ENCODE measurements around the gene NTRK3.

NTRK3 gene

DNA sequence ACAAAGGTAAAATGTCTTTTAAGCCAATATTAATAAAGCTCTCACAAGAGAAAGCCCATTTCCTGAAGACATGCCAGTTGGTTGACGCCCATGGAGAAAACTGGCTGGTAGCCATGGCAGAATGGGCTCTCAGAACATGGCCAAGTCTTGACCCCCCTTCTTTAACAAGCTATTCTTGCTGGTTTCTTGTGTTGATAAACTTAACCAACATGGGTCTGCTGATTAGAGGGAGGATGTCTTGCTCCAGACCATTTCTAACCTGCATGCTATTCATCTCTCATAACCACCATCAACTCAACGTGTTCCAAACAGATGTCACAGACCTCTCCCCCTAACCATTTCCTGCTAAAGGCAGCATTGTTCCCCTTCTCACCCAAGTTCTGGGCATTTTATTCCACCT is 25.7 kb downstream of the NTRK3 start:
- DNase-seq (ENCODE audit: low read depth) = no peak

DNA sequence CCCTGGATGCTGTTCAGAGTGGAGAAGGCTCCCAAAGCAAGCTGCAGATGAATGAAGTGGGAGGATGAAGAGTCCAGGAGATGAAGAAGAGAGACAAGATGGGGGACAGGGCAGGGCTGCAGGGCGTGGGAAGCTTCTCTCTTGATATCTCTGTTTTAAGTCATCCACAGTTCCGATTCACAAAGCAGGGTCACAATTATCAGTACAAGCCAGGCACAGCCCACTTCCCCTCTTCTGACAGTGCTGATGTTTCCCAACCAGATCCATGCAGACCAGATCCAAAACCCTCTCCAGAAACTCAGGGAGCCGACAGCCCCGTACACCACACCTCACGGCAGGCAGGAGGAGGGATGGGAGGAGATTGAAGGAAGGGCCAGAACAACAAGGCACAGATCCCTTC is 31.1 kb downstream of the NTRK3 start:
- DNase-seq (ENCODE audit: low read depth) = no peak

DNA sequence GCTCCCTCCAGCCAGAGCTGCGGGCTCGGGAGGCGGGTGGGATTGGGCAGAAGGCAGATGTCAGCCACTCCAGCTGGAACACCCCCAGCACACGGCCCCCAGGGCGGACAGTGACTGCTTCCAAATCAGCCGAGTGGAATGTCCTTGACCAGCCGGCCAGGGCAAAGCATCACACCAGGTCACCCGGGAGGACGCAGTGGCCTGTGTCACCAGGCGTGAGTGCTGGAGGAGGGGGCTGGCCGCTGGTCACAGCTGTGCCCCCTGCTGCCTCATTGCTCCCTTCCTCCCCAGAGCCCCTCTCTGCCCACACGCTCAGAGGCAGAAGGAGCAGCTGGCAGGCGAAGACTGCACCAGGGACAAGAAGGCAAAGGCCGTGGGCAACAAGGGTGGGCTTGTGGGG is 33.5 kb downstream of the NTRK3 start:
- DNase-seq (ENCODE audit: low read depth) = no peak

DNA sequence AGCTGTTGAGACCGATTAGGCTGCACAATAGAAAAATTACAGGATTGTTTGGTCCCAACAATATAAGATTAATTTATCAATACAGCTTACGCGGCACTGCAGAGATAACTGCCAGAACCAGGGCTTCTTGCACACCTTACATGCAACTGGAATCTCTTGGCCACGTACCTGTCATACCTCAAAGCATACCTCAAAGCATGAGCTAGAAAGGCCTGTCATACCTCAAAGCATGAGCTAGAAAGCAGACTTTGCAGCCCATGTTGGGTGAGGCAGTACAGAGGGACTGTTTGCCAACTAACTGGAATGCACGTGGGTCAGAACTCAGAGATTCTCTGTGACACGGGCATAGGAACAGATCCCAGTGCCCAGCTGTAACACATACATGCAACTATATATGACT is 34.7 kb downstream of the NTRK3 start:
- no peak for DNase-seq (ENCODE audit: low read depth)

DNA sequence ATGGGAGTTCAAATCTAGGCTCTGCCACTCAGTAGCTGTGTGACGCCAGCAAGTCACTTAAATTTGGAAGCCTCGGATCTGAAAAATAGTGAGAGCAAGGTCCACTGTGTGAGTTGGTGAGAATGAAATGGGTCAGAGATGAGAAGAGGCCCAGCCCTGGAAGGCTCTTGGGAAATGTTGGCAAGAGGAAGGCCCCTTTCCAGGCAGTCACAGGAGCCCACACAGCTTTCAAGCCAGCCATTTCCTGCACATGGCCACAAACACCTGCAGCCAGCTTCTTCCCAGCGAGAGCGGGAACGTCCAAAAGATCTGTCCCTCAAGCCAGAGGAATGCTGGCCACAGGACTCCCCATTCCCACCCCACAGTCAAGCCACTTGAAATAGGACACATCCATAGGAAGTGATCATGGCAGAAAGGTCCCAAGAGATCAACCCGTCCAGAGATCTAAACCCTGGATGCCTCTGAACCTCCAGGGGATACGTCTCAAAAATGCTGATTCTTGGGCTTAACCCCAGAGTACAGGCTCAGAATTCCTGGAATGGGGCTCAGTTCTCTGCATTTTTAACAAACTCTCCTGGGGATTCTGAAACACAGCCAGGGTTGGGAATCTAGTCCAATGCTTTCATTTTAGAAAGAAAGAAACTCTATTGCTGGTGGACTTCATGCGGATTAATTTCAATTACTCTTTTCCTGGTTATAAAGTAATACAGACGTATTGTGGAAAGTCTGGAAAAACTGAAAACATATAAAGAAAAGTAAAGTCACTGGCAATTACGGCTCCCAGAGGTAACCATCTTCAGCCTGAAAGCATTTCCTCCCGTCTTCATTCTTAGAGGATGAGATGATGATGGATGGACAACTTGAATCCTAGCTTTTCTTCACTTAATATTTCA is 35.9 kb downstream of the NTRK3 start:
- no peak for DNase-seq (ENCODE audit: low read depth)

DNA sequence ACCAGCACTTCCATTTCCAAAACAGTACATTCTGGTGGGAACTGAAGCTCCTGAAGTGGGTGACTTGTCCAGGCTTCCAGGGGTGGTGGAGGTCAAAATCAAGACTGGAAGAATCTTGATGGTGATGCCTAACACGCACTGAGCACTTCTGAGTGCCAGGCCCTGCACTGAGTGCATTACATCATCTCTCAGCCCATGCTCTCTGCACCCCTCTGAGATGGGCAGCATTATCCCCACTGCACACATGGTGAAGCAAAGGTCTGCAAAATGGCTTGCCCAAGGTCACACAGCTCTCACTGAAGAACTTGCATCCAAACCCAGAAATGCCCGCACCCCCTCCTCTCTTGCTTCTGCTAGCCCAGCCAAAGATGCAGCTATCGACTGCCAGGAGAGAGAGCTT is 36.9 kb downstream of the NTRK3 start:
- DNase-seq (ENCODE audit: low read depth) = no peak

DNA sequence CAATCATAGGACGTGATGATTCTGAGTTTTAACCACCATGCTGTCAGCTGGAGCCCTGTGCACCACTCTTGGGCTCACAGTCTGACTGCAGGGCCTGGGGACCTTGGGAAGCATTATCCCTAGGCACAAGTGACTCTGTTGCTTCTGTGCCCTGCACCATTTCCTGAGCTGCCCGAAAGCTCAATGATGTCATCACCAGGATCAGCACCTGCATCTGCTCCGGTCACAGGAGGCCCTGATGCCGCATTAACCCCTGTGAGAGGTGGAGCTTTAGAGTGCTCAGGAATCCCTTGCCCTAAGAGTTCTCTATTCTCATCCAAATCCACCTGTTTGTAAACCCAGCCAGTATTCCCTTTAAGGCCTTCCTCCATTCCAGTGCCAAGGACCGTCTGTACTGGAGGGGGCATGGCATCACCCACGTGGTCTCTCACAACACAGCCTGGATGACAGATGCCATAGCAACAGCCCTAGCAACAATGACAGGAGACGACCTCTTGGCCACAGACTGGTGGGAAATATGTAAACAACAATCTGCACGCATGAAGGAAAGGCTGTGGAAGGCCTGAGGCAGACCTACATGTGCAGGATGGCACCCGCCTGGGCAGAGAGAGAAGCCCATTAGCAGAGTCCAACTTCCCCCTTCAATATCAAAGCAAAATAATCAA is 37.9 kb downstream of the NTRK3 start:
- no peak for DNase-seq (ENCODE audit: low read depth)

DNA sequence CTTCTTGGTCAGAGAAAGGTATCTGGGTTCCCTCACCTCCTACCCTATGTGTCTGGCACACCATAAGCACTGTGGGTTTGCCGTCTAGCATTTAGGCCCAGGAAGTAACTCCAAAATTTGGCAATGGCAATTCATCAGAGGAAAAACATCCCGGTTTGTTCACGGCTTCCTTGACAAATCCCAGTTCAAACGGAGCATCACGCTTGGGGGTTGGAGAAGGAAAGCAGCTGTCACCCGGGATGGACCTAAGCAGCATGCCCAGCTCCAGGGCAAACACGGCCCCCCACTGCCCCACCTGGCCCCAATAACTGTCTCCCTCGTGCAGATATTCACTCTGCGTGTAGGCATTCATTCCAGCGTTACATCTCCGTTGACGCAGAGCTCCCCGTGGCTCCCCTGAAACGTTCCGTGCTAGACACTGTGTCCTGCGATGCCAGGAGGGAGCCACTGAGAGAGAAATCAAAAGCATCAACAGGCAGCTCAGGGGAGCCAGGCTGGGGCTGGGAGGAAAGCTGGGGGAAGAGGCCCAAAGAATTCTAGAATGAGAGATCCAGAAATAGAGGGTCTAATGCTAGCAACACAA is 41.4 kb downstream of the NTRK3 start:
- DNase-seq (ENCODE audit: low read depth) = no peak

DNA sequence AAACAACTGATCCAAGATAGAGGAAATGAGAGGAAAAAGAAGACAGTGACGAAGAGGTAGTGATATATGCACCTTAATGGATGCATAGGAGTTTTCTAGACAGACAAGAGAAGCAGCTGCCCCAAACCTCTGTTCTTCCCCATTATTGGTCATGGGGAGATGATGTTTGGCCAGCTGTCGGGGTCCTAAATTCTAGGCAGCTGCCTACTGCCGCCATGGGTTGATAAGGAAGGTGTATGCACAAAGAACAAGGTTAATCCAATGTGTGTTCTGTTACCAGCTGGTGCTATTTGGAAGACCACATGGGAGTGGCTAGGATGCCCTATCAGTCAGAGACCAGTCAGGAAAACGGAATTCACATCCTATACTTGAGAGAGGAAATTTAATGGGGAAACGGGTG is 47.4 kb downstream of the NTRK3 start:
- DNase-seq (ENCODE audit: low read depth) = no peak

DNA sequence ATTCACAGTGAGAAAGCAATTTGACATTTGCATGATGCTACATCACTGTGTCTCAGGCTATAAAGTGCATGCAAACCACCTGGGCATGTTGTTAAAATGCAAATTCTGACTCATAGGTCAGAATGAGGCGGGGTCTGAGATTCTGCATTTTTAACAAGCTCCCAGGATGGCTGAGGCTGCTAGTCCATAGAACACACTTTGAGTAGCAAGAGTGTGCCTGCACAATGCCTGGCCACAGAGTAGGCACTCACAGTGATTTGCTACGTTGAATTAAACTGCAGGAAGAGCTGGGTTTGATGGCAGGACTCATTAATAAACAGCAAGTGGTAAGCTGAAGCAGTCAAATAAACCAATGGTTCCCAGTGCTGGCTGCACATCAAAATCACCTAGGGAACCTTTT is 48.1 kb downstream of the NTRK3 start:
- DNase-seq (ENCODE audit: low read depth) = no peak

DNA sequence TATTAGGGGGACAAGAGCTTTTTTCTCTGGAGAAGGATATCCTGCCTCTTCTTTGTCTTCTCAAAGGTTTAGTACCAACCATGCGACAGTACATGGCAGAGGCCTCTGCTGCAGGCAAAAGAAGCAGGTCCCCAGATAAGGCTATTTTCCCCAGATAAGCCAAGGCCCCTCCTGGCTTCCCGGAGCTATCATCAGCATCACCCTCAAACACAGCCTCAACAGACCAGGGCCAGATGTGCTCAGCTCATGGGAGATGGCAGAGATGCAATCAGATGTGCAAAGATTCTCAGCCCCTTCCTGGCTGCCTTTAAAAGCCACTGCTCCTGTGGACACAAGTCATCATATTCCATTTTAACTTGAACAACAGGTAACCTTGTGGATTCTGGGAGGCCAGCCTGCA is 49.0 kb downstream of the NTRK3 start:
- DNase-seq (ENCODE audit: low read depth) = no peak

DNA sequence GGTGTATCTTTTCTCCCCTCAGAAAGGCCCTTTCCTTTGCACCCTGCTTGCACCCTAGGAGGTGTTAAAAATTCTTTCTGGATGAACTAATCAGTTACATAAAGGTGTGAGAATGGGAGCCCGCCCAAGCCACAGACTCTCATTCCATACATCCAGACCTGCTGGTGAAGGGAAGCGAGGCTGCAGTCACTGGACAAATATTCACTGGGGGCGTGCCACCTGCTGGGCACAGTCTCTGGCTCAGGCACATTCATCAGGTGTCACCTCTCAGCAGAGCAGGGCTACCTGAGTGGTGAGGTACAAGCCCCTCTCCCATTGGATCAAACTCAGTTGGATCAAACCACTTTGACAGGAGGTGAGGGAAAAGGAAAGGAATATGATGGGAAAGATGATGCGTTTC is 52.0 kb downstream of the NTRK3 start:
- DNase-seq (ENCODE audit: low read depth) = no peak

DNA sequence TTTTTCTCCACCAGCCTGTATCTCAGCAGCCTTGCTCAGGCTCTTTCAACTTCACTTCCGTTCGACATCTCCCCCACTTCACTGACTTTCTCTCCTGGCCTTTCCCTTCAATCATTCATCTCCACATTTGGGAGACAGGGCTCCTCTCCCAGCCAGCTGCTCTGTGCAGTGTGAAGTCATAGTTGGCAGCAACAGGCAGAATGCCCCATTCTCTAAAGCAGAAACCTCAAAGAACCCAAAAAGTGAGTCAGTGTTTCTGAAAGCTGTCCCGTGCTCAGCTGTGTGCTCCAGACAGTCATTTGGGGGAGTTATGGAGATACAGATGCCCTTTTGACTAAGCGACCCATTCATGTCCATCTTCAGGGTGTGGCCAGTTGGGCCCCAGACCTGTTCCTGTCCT is 54.3 kb downstream of the NTRK3 start:
- DNase-seq (ENCODE audit: low read depth) = no peak

DNA sequence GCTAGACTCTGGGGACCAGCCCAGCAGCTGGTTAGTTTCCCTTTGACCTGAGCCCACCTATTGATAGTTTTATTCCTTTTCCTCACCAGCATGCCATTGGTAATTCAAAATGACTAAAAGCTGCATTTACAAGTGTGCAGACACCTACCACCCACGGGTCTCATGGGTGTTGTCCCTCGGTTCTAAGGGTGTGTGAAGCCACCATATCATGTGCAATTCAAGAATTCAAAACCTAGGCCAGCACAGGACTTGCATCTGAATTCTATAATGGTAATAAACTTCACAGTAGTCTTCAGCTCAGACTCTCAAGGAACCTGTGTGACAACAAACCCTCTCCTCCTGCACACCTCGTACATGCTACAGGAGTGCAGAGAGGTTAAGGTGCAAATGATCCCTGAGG is 55.3 kb downstream of the NTRK3 start:
- no peak for DNase-seq (ENCODE audit: low read depth)

DNA sequence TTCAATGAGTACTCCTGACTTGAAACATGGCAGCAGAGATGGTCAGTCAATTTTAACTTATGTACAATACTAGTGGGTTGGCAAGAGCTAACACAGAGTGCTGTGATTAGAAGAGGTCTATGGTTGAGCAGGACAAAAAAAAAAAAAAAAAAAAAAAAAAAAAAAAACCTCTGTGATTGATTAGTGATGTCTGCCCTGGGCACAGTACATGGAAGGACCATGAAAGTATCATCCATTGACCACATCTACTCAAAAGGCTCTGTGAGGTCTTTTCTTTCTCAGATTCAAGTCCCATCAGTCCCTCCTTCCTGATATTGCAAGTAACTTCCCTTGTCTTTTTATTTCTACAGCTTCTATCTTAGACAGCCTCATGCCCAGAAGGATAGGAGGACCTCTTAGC is 59.6 kb downstream of the NTRK3 start:
- DNase-seq (ENCODE audit: low read depth) = no peak

DNA sequence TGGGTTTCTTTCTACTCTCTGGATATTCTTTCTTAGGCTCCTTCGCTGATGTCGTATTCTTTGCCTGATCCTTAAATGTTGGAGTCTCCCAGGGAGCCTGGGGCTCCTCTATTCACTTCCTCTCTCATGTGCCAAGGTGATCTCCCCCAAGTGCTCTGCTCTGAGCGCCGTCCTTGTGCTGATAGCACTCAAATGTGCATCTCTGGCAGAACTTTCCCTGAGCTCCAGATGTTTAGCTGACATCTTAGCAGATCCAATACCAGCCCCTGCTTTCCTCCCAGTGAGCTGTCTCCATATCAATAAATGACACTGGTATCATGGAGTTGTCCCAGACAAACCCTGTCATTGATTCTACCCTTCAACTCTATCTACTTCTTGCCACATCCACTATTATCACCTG is 62.4 kb downstream of the NTRK3 start:
- DNase-seq (ENCODE audit: low read depth) = no peak

DNA sequence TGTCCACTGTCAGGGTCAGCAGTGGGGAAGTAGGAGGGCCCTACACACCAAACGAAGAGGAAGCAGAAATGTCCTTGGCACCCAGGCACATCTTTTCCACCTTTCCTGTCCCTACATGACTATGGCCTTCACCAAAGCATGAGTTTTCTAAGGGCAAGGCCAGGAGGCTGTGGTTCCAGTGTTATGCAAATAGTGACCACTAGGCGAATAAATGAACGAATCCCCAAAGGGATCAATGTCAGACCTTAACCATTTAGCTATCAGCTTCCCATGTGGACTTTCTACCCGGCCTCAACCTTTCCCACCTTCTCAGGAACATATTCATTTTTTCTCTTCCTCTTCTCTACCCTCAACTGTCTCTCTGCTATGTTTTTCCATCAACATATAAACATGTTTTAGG is 63.1 kb downstream of the NTRK3 start:
- no peak for DNase-seq (ENCODE audit: low read depth)

DNA sequence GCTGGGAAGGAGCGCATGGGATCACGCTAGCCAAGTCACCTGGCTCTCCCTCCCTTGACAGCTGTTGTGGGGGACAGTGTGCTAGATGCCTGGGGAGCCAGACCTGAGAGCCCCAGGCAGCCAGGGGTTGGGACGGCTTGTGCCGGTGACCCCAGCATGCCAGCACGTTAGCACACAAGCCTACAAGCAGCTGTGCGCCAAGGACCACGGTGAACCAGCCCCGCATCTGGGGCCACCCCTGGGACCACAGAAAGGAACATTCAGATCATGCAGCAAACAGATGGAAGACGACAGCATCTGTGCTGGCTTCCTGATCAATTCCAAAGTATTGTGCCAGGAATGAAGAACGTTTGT is 64.8 kb downstream of the NTRK3 start:
- no peak for DNase-seq (ENCODE audit: low read depth)

DNA sequence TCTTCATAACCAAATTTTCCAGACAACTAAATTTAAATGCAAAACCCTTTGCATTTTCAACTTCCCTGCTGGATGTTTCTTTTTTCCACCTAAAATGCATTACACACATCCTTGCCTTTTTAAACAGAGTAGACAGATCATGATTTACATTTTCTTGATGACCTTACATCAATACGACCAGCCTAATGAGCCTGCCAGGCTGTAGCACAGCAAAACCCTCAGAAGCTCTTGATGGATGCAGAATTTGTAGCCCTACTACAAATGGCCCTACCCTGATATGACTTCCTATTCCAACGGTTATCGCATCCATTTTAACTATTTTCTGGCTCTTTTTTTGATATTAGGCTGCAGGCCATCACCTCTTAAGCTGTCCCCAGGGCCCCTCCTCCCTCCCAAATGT is 66.3 kb downstream of the NTRK3 start:
- no peak for DNase-seq (ENCODE audit: low read depth)

DNA sequence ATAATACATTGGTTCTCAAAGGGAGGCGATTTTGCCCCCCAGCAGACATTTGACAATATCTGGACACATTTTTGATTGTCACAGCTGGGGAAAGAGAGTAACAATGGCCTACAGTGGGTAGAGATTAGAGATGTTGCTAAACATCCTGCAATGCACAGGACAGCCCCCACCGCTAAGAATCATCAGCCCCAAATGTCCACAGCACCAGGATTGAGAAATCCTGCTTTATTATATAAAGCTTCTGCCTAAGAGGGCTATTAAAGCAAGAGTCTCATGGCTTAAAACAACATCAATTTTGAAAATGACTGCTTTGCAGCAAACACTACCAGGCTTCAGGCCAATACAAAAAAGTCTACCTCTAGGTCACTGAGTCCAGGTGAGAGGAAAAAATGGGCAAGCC is 68.2 kb downstream of the NTRK3 start:
- DNase-seq (ENCODE audit: low read depth) = no peak

DNA sequence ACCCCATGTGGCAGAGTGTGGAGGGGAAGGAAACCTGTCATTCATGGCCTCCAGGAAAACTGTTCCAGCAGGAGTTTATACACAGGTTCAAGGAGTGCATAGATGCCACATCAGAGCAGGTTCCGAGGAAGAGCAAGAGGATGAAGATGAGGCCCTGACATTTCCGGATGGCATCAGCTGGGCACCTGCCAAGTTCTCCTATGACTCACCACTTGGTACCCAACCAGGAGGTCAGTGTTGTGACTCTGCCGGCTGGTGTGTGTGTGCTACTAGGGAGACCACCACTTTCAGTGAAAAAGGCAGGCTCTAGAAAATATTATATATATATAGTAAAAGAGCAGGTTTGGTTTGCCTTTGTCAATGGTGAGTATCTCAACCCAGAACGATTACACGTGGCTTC is 69.3 kb downstream of the NTRK3 start:
- DNase-seq (ENCODE audit: low read depth) = no peak

DNA sequence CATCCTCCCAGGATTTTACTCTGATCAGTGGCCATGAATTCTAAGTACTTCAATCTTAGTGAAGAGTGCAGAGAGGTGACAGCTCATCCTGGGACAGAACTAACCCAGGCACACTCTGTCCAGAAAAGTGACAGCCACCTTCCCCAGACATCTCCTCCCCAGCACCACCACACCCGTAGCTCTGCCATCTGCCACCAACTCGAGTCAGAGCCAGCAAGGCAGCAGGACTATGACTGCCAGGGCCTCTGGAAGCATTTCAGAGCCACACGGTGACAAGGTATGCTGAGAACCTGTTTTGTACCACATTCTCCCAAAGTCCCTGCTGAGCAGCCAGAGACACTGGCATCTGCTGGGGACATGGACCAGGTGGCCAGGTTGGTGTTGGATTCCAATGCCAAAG is 71.0 kb downstream of the NTRK3 start:
- DNase-seq (ENCODE audit: low read depth) = no peak

DNA sequence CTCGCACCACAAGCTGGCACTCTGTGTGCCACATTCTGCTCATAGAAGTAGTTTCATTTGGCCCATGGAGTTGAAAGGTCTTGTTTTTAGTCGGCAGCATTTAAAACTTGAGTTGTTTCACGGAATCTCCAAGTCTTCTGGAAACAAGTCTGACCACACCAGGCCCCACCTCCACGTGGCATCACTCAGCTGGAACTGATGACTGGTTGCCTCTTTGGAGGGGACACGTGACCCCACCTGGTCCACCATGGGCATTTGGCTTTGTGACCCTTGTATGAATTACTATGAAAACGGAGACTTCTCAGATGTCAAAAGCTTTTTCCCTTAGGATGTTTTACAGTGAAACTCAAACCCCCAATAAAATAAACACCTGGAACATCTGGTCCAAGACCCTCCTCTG is 74.9 kb downstream of the NTRK3 start:
- no peak for DNase-seq (ENCODE audit: low read depth)

DNA sequence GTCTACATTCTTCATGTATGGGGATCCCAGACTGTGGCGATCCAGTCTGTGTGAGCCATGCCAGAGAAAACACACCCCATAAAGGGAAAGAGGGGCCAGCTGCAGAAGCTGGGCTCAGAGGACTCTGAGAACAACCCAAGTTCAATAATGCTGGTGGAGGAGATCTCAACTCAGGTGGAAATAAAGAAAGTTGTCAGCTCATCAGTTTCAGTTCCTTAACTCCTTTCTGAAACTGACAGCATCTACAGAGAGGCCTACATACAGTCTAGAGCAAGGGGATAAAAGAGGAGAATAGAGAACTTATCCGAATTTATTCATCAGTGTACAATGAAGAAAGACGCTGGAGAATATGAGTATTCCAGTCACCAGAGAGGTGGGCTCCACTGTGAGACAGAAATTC is 77.0 kb downstream of the NTRK3 start:
- DNase-seq (ENCODE audit: low read depth) = no peak
